ENCODE measurements around the gene CNTN4. TPM values are rescaled to one million over a fixed set of nuclear protein-coding genes. Genes with fewer than 3 reads are reported as not detected.
"Not testable (repeated sequence)": the region's sequence is repeated elsewhere in the genome, so short reads cannot be mapped to it uniquely, and the experiment has no call there.

Gene CNTN4
- polyA plus RNA-seq, 3 donors from 2014 or later = not detected

- H3K27me3 Mint-ChIP-seq (ENCODE audit: low read depth in 3 of 3) = peaks cover 3 to 5% (median 4%) of the 10 kb centered on the region in 3 donors
- H3K4me3 Mint-ChIP-seq = no peak overlapping the region
- H3K4me1 Mint-ChIP-seq = no peaks in the 10 kb centered on the region
- no peak overlapping the region for H3K27ac Mint-ChIP-seq
- H3K36me3 Mint-ChIP-seq = no peaks in the 10 kb centered on the region
- no peak for DNase-seq
- no peaks in the 10 kb centered on the region for H3K9me3 Mint-ChIP-seq
Observed at GRCh38 chr3:2950159-2950558, 851.5 kb downstream of the CNTN4 start.

GRCh38 chr3:2957115-2957514 lies 858.4 kb downstream of the CNTN4 start:
- no peaks in the 10 kb centered on the region for H3K4me1 Mint-ChIP-seq
- H3K27me3 Mint-ChIP-seq (ENCODE audit: low read depth in 3 of 3) = peaks cover 0 to 3% (median 1%) of the 10 kb centered on the region in 3 donors
- peaks cover 0 to 2% (median 0%) of the 10 kb centered on the region in 6 donors for H3K9me3 Mint-ChIP-seq
- no peak for DNase-seq
- no peak overlapping the region for H3K4me3 Mint-ChIP-seq
- H3K36me3 Mint-ChIP-seq = no peaks in the 10 kb centered on the region
- H3K27ac Mint-ChIP-seq = no peak overlapping the region

DNA sequence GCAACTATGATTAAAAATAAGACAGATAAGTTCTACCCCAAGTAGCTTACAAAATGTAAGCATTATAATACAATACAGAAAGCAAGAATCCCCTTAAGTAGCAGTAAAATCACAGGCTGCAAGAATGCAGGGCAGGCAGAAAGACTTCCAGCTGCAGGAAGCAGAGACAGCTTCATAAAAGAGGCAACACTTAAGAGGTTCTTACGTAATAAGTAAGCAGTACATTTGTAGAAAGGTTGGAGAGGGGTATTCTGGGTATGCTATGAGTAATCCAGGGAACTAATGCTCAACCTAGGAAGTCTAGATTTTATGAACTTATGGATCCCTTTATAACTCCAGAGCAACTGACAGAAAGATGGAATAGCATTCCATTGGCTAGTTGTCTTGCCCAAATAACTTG lies 859.9 kb downstream of the CNTN4 start:
- Mint-ChIP-seq H3K27ac (no peak overlapping the region), H3K4me3 (no peak overlapping the region), H3K4me1 (no peaks in the 10 kb centered on the region), H3K36me3 (no peaks in the 10 kb centered on the region), H3K9me3 (peaks cover 0 to 2% (median 0%) of the 10 kb centered on the region in 6 donors), H3K27me3 (ENCODE audit: low read depth in 3 of 3) (peaks cover 0 to 1% (median 0%) of the 10 kb centered on the region in 3 donors)
- no peak for DNase-seq

- Mint-ChIP-seq H3K4me1 (no peaks in the 10 kb centered on the region), H3K27ac (no peak overlapping the region), H3K36me3 (no peaks in the 10 kb centered on the region), H3K9me3 (peaks cover 0 to 4% (median 0%) of the 10 kb centered on the region in 6 donors), H3K27me3 (ENCODE audit: low read depth in 3 of 3) (peaks cover 0 to 3% (median 2%) of the 10 kb centered on the region in 3 donors), H3K4me3 (no peak overlapping the region)
- no peak for DNase-seq
Observed at GRCh38 chr3:2961576-2961975, 862.9 kb downstream of the CNTN4 start.

GRCh38 chr3:2967871-2968270 lies 869.2 kb downstream of the CNTN4 start:
- no peak for DNase-seq
- Mint-ChIP-seq H3K36me3 (no peaks in the 10 kb centered on the region), H3K9me3 (peaks cover 0 to 2% (median 0%) of the 10 kb centered on the region in 6 donors), H3K4me1 (no peaks in the 10 kb centered on the region), H3K4me3 (no peak overlapping the region), H3K27ac (no peak overlapping the region), H3K27me3 (ENCODE audit: low read depth in 3 of 3) (peaks cover 0 to 10% (median 2%) of the 10 kb centered on the region in 3 donors)

- Mint-ChIP-seq H3K36me3 (no peaks in the 10 kb centered on the region), H3K4me3 (no peak overlapping the region), H3K27ac (no peak overlapping the region), H3K27me3 (ENCODE audit: low read depth in 3 of 3) (peaks cover 0 to 10% (median 2%) of the 10 kb centered on the region in 3 donors), H3K9me3 (peaks cover 0 to 2% (median 0%) of the 10 kb centered on the region in 6 donors), H3K4me1 (no peaks in the 10 kb centered on the region)
- no peak for DNase-seq
Observed at GRCh38 chr3:2968475-2968874, 869.8 kb downstream of the CNTN4 start.

DNA sequence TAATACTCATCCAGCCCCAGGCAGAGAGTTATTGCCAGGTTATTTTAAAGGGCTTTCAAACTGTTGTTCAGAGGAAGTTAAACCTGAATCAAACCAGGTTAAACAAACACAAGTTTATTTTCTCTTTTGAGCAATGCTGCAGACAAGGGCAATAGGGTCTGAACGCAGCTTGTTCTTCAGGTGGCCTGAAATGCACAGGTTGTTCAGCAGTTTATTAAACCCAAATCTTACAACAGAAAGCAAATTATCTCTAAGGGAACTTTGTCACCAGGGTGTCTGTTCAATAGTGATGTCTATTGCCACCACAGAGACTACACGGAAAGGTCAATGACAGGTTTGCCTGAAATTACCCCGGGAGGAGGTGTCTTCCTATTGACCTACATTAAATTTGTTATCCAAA lies 877.5 kb downstream of the CNTN4 start:
- H3K27me3 Mint-ChIP-seq (ENCODE audit: low read depth in 3 of 3) = peaks cover 0 to 2% (median 0%) of the 10 kb centered on the region in 3 donors
- no peak overlapping the region for H3K4me3 Mint-ChIP-seq
- no peaks in the 10 kb centered on the region for H3K36me3 Mint-ChIP-seq
- DNase-seq = no peak
- H3K27ac Mint-ChIP-seq = no peak overlapping the region
- no peaks in the 10 kb centered on the region for H3K9me3 Mint-ChIP-seq
- H3K4me1 Mint-ChIP-seq = no peaks in the 10 kb centered on the region

- H3K4me1 Mint-ChIP-seq = no peaks in the 10 kb centered on the region
- no peaks in the 10 kb centered on the region for H3K9me3 Mint-ChIP-seq
- no peaks in the 10 kb centered on the region for H3K36me3 Mint-ChIP-seq
- peaks cover 0 to 2% (median 2%) of the 10 kb centered on the region in 3 donors for H3K27me3 Mint-ChIP-seq (ENCODE audit: low read depth in 3 of 3)
- H3K27ac Mint-ChIP-seq = no peak overlapping the region
- no peak for DNase-seq
- no peak overlapping the region for H3K4me3 Mint-ChIP-seq
Observed at GRCh38 chr3:2976796-2977195, 878.1 kb downstream of the CNTN4 start.

DNA sequence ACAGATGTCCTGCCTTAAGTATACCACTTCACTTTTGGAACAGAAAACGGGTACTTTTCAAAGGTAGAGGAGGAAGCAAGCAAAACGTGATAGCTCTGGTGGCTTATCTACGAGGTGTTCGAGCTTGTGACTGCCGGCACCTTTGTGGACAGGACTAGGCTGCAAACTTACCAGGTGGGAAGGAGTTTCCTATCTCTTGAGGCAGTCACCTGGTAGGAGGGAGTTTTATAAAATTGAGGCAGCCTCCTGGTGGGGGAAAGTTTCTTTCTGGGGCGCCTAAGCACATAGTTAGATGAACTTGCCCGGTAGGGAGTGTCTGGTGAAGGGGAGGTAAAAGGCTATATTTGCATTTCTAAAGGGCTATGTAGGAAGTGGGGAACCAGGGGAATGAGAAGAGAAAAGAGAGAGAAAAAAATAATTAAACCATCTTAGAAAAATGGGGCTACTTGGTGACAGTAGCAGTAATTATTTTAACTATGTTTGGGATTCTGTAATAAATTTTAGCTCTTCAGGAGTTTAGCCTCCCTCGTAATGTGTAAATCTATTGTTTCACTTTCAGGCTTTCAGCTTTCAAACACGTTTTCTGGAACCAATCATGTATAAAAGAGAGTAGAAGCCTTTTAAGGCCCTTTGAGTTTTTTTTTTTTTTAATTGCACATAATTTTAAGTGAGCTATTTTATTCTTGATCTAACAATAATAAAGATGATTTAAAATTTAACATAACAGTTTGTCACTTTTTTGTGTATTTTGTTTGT lies 880.5 kb downstream of the CNTN4 start:
- H3K4me3 Mint-ChIP-seq = no peak overlapping the region
- no peak overlapping the region for H3K27ac Mint-ChIP-seq
- H3K9me3 Mint-ChIP-seq = no peaks in the 10 kb centered on the region
- H3K27me3 Mint-ChIP-seq (ENCODE audit: low read depth in 3 of 3) = peaks cover 2 to 3% (median 2%) of the 10 kb centered on the region in 3 donors
- no peaks in the 10 kb centered on the region for H3K4me1 Mint-ChIP-seq
- H3K36me3 Mint-ChIP-seq = no peaks in the 10 kb centered on the region
- DNase-seq = no peak

- no peak for DNase-seq
- H3K4me3 Mint-ChIP-seq = no peak overlapping the region
- no peaks in the 10 kb centered on the region for H3K9me3 Mint-ChIP-seq
- no peak overlapping the region for H3K27ac Mint-ChIP-seq
- H3K36me3 Mint-ChIP-seq = no peaks in the 10 kb centered on the region
- peaks cover 0 to 6% (median 3%) of the 10 kb centered on the region in 3 donors for H3K27me3 Mint-ChIP-seq (ENCODE audit: low read depth in 3 of 3)
- H3K4me1 Mint-ChIP-seq = no peaks in the 10 kb centered on the region
Observed at GRCh38 chr3:2984005-2984830, 885.6 kb downstream of the CNTN4 start.

DNA sequence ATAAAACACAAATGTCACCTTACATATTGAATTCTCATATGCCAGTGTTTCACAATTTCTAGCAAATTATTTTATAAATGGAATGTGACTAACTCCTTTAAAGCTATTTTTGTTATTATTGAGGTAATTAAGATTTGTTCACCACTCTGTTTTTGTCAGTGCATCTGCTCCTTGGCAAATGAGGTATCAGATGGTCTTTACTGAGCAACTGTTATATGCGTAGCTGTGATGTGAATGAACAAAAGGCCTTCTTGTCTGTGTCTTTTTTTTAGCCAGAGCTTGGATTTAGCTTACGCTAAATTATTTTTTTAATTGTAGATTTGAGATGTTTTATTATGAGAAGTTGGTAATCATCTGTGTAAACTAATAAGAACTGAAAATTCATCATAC lies 886.2 kb downstream of the CNTN4 start:
- Mint-ChIP-seq H3K4me3 (no peak overlapping the region), H3K36me3 (no peaks in the 10 kb centered on the region), H3K27me3 (ENCODE audit: low read depth in 3 of 3) (peaks cover 0 to 6% (median 3%) of the 10 kb centered on the region in 3 donors), H3K4me1 (no peaks in the 10 kb centered on the region), H3K9me3 (no peaks in the 10 kb centered on the region), H3K27ac (no peak overlapping the region)
- DNase-seq = no peak

DNA sequence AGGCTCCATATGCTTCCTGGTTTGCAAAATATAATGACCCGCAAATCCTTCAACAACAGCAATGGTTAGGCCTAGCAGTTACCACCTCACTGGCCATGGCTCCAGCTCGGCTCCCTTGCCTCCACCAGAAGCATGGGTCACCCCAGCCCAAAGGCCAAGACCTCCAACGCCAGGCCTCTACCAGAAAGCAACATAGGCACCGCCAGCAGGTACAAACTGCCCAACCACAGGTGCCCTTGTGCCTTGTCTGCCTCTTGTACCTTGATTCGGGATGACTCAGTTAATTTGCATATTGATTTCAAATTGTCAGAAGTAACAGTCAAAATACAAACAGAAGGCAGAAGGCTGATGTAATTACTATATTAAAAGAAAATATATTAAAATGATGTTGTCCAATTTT lies 886.8 kb downstream of the CNTN4 start:
- DNase-seq = no peak
- no peaks in the 10 kb centered on the region for H3K9me3 Mint-ChIP-seq
- H3K27ac Mint-ChIP-seq = no peak overlapping the region
- no peak overlapping the region for H3K4me3 Mint-ChIP-seq
- H3K4me1 Mint-ChIP-seq = no peaks in the 10 kb centered on the region
- H3K36me3 Mint-ChIP-seq = no peaks in the 10 kb centered on the region
- H3K27me3 Mint-ChIP-seq (ENCODE audit: low read depth in 3 of 3) = peaks cover 0 to 6% (median 3%) of the 10 kb centered on the region in 3 donors

DNA sequence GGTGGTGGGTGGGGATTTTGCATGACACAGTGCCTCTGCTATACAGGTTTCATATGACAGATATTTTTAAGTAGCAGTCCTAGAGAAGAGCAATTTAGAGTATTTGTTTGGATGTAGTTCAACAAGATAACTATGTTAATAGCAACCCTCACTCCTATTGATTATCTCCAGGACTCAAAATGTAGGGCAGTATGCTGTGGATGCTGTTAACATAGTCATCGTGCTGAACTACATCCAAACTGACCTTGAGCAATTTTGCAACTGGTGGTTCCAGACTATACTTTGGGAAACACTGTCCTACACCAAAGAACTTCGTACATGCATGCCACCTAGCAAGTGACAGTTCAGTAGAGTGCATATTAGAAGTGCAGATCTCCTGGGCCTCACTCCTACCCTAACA lies 893.9 kb downstream of the CNTN4 start:
- DNase-seq = no peak
- H3K4me1 Mint-ChIP-seq = no peaks in the 10 kb centered on the region
- no peak overlapping the region for H3K4me3 Mint-ChIP-seq
- no peaks in the 10 kb centered on the region for H3K36me3 Mint-ChIP-seq
- H3K9me3 Mint-ChIP-seq = no peaks in the 10 kb centered on the region
- H3K27me3 Mint-ChIP-seq (ENCODE audit: low read depth in 3 of 3) = peaks cover 0 to 3% (median 2%) of the 10 kb centered on the region in 3 donors
- no peak overlapping the region for H3K27ac Mint-ChIP-seq

DNA sequence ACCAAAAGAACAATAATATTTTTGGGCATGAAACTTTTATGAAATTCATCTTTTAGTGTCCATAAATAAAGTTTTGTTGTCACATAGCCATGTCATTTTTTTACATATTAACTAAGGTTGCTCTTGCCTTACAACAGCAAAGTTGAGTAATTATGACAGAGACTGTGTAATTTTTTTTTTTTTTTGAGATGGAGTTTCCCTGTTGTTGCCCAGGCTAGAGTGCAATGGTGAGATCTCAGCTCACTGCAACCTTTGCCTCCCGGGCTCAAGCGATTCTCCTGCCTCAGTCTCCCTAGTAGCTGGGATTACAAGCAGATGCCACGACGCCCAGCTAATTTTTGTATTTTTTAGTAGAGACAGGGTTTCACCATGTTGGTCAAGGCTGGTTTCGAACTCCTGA lies 894.5 kb downstream of the CNTN4 start:
- H3K36me3 Mint-ChIP-seq; H3K27ac Mint-ChIP-seq; H3K4me3 Mint-ChIP-seq; H3K27me3 Mint-ChIP-seq (ENCODE audit: low read depth in 3 of 3); H3K9me3 Mint-ChIP-seq; H3K4me1 Mint-ChIP-seq; DNase-seq: not testable (repeated sequence)
